Measurements from ENCODE around the gene TSPAN2. TPM values are rescaled to one million over a fixed set of nuclear protein-coding genes. Genes with fewer than 3 reads are reported as not detected.
"Not testable (repeated sequence)": the region's sequence is repeated elsewhere in the genome, so short reads cannot be mapped to it uniquely, and the experiment has no call there.

TSPAN2 gene
- total RNA-seq, 1 experiment from 2014 or later = 6.8 TPM

DNA sequence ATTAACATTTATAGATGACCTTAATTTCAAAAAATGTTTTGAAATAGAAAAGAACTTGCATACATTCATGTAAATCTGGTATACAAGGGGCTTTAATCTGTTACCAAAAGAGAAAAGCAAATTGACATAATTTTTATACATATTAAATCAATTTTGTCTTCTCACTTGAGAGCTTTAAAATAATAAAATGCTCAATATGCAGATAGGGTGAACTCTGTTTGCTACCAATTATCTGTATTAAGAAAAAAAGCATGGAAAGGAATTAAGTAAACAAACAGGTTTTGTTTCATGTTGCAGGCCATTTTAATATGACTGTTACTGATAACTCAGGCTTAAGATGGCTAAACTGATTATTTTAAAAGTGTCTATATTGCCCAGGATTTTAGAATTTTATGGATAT is 65.7 kb downstream of the TSPAN2 start:
- H3K4me3 Mint-ChIP-seq (ENCODE audit: unreplicated experiment) = no peak overlapping the region
- H3K4me1 Mint-ChIP-seq (ENCODE audit: low read depth, unreplicated experiment) = no peaks in the 10 kb centered on the region
- H3K9me3 Mint-ChIP-seq (ENCODE audit: unreplicated experiment) = no peaks in the 10 kb centered on the region
- no peaks in the 10 kb centered on the region for H3K27me3 Mint-ChIP-seq (ENCODE audit: insufficient read depth, unreplicated experiment)
- no peak for TF ChIP-seq CTCF (IDR thresholded peaks at IDR 0.05; ENCODE audit: insufficient read depth in 1 of 2, low read depth in 1 of 2, low read length in 1 of 2, severe bottlenecking in 1 of 2, unreplicated experiment in 1 of 2)
- no peaks in the 10 kb centered on the region for H3K36me3 Mint-ChIP-seq (ENCODE audit: insufficient read depth, unreplicated experiment)
- Histone ChIP-seq H3K36me3 (ENCODE audit: control insufficient read depth, insufficient read depth, low read length) (no peaks in the 10 kb centered on the region), H3K4me3 (ENCODE audit: low read depth, low read length) (no peak overlapping the region), H3K27me3 (replicated peaks; ENCODE audit: control insufficient read depth, insufficient read depth, low read length) (no peaks in the 10 kb centered on the region), H3K9me3 (no peaks in the 10 kb centered on the region), H3K4me1 (no peaks in the 10 kb centered on the region)
- BruUV-seq (replicated peaks) = no TSS peak
- ChIA-PET POLR2A (no interaction called here), CTCF (no interaction called here)
- intact Hi-C loops (cut with micrococcal nuclease; ENCODE audit: unreplicated experiment) = no loop called here
- no peak overlapping the region for H3K27ac Mint-ChIP-seq (ENCODE audit: unreplicated experiment)
- DNase-seq = no peak

DNA sequence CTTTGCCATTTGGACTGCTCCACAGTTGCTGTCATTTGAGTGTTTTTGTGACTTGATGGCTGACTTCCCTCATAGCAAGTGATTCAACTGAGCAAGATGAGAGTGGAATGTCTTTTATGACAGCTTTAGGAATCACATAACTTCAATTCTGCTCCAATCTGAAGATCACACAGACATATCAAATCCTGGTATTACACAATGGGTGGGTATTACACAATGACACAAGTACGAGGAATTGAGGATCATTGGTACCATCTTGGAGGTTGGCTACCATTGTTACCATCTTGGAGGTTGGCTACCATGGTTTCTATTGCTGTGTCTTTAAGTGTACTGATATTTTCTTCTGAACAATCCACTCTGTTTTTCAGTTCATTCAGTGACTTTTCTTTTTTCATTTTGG is 68.2 kb downstream of the TSPAN2 start:
- TF ChIP-seq CTCF (IDR thresholded peaks at IDR 0.05; ENCODE audit: insufficient read depth in 1 of 2, low read depth in 1 of 2, low read length in 1 of 2, severe bottlenecking in 1 of 2, unreplicated experiment in 1 of 2) = no peak
- no peak for DNase-seq
- intact Hi-C loops (cut with micrococcal nuclease; ENCODE audit: unreplicated experiment) = no loop called here
- BruUV-seq (replicated peaks) = no TSS peak
- Mint-ChIP-seq H3K4me1 (ENCODE audit: low read depth, unreplicated experiment) (no peaks in the 10 kb centered on the region), H3K27ac (ENCODE audit: unreplicated experiment) (no peak overlapping the region), H3K36me3 (ENCODE audit: insufficient read depth, unreplicated experiment) (no peaks in the 10 kb centered on the region), H3K27me3 (ENCODE audit: insufficient read depth, unreplicated experiment) (no peaks in the 10 kb centered on the region), H3K4me3 (ENCODE audit: unreplicated experiment) (no peak overlapping the region), H3K9me3 (ENCODE audit: unreplicated experiment) (no peaks in the 10 kb centered on the region)
- Histone ChIP-seq H3K4me1 (no peaks in the 10 kb centered on the region), H3K27me3 (replicated peaks; ENCODE audit: control insufficient read depth, insufficient read depth, low read length) (no peaks in the 10 kb centered on the region), H3K9me3 (no peaks in the 10 kb centered on the region), H3K36me3 (ENCODE audit: control insufficient read depth, insufficient read depth, low read length) (no peaks in the 10 kb centered on the region), H3K4me3 (ENCODE audit: low read depth, low read length) (no peak overlapping the region)
- ChIA-PET POLR2A (no interaction called here), CTCF (no interaction called here)

DNA sequence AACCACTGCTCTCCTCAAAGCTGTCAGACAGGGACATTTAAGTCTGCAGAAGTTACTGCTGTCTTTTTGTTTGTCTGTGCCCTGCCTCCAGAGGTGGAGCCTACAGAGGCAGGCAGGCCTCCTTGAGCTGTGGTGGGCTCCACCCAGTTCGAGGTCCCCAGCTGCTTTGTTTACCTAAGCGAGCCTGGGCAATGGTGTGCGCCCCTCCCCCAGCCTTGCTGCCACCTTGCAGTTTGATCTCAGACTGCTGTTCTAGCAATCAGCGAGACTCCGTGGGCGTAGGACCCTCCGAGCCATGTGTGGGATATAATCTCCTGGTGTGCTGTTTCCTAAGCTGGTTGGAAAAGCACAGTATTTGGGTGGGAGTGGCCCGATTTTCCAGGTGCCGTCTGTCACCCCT is 69.8 kb downstream of the TSPAN2 start:
- H3K27me3 Mint-ChIP-seq (ENCODE audit: insufficient read depth, unreplicated experiment); H3K9me3 ChIP-seq; BruUV-seq (replicated peaks); H3K4me3 ChIP-seq (ENCODE audit: low read depth, low read length); POLR2A ChIA-PET; H3K4me1 Mint-ChIP-seq (ENCODE audit: low read depth, unreplicated experiment); H3K27me3 ChIP-seq (replicated peaks; ENCODE audit: control insufficient read depth, insufficient read depth, low read length); CTCF ChIA-PET; DNase-seq; H3K36me3 Mint-ChIP-seq (ENCODE audit: insufficient read depth, unreplicated experiment); H3K9me3 Mint-ChIP-seq (ENCODE audit: unreplicated experiment); intact Hi-C loops (cut with micrococcal nuclease; ENCODE audit: unreplicated experiment); H3K4me3 Mint-ChIP-seq (ENCODE audit: unreplicated experiment); H3K36me3 ChIP-seq (ENCODE audit: control insufficient read depth, insufficient read depth, low read length); H3K27ac Mint-ChIP-seq (ENCODE audit: unreplicated experiment); H3K4me1 ChIP-seq: not testable (repeated sequence)

GRCh38 chr1:115013792-115014191 is 75.5 kb downstream of the TSPAN2 start:
- no peaks in the 10 kb centered on the region for H3K9me3 Mint-ChIP-seq (ENCODE audit: unreplicated experiment)
- no peak for DNase-seq
- POLR2A ChIA-PET = no interaction called here
- Histone ChIP-seq H3K27me3 (replicated peaks; ENCODE audit: control insufficient read depth, insufficient read depth, low read length) (no peaks in the 10 kb centered on the region), H3K4me1 (no peaks in the 10 kb centered on the region), H3K36me3 (ENCODE audit: control insufficient read depth, insufficient read depth, low read length) (no peaks in the 10 kb centered on the region), H3K9me3 (no peaks in the 10 kb centered on the region), H3K4me3 (ENCODE audit: low read depth, low read length) (no peak overlapping the region)
- TF ChIP-seq CTCF (IDR thresholded peaks at IDR 0.05; ENCODE audit: insufficient read depth in 1 of 2, low read depth in 1 of 2, low read length in 1 of 2, severe bottlenecking in 1 of 2, unreplicated experiment in 1 of 2) = no peak
- BruUV-seq (replicated peaks) = no TSS peak
- H3K27me3 Mint-ChIP-seq (ENCODE audit: insufficient read depth, unreplicated experiment) = no peaks in the 10 kb centered on the region
- no peaks in the 10 kb centered on the region for H3K4me1 Mint-ChIP-seq (ENCODE audit: low read depth, unreplicated experiment)
- CTCF ChIA-PET = no interaction called here
- no peak overlapping the region for H3K27ac Mint-ChIP-seq (ENCODE audit: unreplicated experiment)
- H3K4me3 Mint-ChIP-seq (ENCODE audit: unreplicated experiment) = no peak overlapping the region
- H3K36me3 Mint-ChIP-seq (ENCODE audit: insufficient read depth, unreplicated experiment) = no peaks in the 10 kb centered on the region
- intact Hi-C loops (cut with micrococcal nuclease; ENCODE audit: unreplicated experiment) = no loop called here
